OCI-LY3 (cell line): Measurements from ENCODE around the gene TOR1A.

ENCODE experiments used
- H2AFZ ChIP-seq: fragments of 200-600, 300-600 bp; shearing (Covaris generic); 2 replicates; pipeline ENCODE4 v1.6.0; 2014; ENCODE audit warnings: antibody characterized with exemption, low read depth, low read length
- H3K27ac ChIP-seq: fragments of 200-600, 300-600 bp; sonication (generic); 2 replicates; pipeline ENCODE4 v1.5.1; 2014; ENCODE audit warnings: mild to moderate bottlenecking, low read length, moderate library complexity, mixed read lengths
- H3K27me3 ChIP-seq: fragments of 200-600, 300-600 bp; sonication (generic); 2 replicates; pipeline ENCODE4 v1.6.1; 2014; ENCODE audit warnings: low read depth, low read length, mixed read lengths
- H3K36me3 ChIP-seq: fragments of 200-600, 300-600 bp; sonication (generic); replicated peaks from 2 replicates; pipeline ENCODE3; 2014; ENCODE audit warnings: low read depth, low read length, mixed read lengths
- H3K4me1 ChIP-seq: fragments of 300-600, 200-600 bp; sonication (generic); 2 replicates; pipeline ENCODE4 v1.6.1; 2014; ENCODE audit warnings: low read length, mixed read lengths
- H3K4me2 ChIP-seq: fragments of 200-600, 300-600 bp; sonication (generic); 2 replicates; pipeline ENCODE4 v1.6.1; 2014; ENCODE audit warnings: low read length, mixed read lengths
- H3K4me3 ChIP-seq: fragments of 300-600, 200-600 bp; sonication (generic); 2 replicates; pipeline ENCODE4 v1.5.1; 2014; ENCODE audit warnings: antibody characterized with exemption, mild to moderate bottlenecking, low read length, moderate library complexity
- H3K79me2 ChIP-seq: fragments of 300-600, 200-600 bp; shearing (Covaris generic); 2 replicates; pipeline ENCODE4 v1.6.1; 2014; ENCODE audit warnings: mild to moderate bottlenecking, low read length, mixed read lengths
- H3K9ac ChIP-seq: fragments of 300-600, 200-600 bp; shearing (Covaris generic); 2 replicates; pipeline ENCODE4 v1.6.0; 2014; ENCODE audit warnings: mild to moderate bottlenecking, low read length, moderate library complexity
- H3K9me3 ChIP-seq: fragments of 200-600, 300-600 bp; shearing (Covaris generic); 2 replicates; pipeline ENCODE4 v1.6.1; 2014; ENCODE audit warnings: low read length, mixed read lengths; ENCODE audit not compliant: insufficient read depth
- H4K20me1 ChIP-seq: fragments of 200-600, 300-600 bp; sonication (generic); 2 replicates; pipeline ENCODE4 v1.6.1; 2016; ENCODE audit warnings: low read length, mixed read lengths; ENCODE audit not compliant: insufficient read depth
- CTCF ChIP-seq: fragments of 200-600, 300-600 bp; sonication (generic); IDR thresholded peaks from 2 replicates; pipeline ENCODE4 v1.5.1; 2014; ENCODE audit warnings: antibody characterized with exemption, low read length, low read depth
- EZH2phosphoT487 ChIP-seq: fragments of 200-600 bp; shearing (Covaris generic); IDR thresholded peaks from 2 replicates; pipeline ENCODE4 v1.6.1; 2018; ENCODE audit warnings: antibody characterized with exemption, mixed run types, low read depth

Gene TOR1A

DNA sequence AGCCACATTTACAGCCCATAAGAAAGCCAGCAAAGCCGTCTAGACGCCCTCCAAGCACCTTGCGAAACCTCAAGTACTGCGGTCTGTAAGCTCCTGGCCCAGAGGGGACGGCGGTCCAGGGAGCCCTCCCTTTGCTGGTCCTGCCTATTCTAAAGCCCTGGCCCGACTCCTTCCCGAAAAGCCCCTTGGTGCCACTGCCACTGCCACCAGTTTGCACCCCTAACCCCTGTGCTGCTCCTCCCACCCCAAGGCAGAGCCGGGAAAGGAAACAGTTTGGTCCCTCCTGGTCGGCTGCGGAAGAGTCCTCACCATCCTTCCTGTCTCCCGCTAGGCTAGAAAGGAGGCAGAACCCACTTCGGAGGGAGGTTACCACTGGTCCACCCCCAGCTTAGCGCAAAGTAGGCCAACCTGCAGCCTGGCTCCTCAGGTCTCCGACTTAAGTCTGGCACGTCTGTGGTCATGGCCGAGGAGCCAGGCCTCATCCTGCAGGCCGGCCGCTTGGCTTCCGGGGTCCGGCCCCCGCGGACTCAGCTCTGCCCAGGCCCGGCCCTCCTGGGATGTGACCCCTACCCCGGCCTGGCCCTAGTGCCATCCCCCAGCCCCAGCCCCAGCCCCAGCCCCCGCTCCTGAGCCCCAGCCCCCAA, 916 bp downstream of the TOR1A start:
- Histone ChIP-seq H3K79me2 (peaks cover 26% of the 10 kb centered on the region), H3K9ac (peak overlapping the region; percentile 89), H3K4me3 (peak overlapping the region; percentile 93), H3K27ac (0 out of 2 replicates have a peak overlapping the region, but pooled peaks have one; percentile 24), H2AFZ (no peak overlapping the region), H3K4me2 (peak overlapping the region; percentile 99), H3K4me1 (no peaks in the 10 kb centered on the region; the same call in 1 of the 2 replicates), H3K27me3 (no peaks in the 10 kb centered on the region), H3K36me3 (peaks cover 24% of the 10 kb centered on the region), H4K20me1 (no peaks in the 10 kb centered on the region), H3K9me3 (no peaks in the 10 kb centered on the region)
- TF ChIP-seq EZH2phosphoT487 = no peak
- no peak for TF ChIP-seq CTCF

DNA sequence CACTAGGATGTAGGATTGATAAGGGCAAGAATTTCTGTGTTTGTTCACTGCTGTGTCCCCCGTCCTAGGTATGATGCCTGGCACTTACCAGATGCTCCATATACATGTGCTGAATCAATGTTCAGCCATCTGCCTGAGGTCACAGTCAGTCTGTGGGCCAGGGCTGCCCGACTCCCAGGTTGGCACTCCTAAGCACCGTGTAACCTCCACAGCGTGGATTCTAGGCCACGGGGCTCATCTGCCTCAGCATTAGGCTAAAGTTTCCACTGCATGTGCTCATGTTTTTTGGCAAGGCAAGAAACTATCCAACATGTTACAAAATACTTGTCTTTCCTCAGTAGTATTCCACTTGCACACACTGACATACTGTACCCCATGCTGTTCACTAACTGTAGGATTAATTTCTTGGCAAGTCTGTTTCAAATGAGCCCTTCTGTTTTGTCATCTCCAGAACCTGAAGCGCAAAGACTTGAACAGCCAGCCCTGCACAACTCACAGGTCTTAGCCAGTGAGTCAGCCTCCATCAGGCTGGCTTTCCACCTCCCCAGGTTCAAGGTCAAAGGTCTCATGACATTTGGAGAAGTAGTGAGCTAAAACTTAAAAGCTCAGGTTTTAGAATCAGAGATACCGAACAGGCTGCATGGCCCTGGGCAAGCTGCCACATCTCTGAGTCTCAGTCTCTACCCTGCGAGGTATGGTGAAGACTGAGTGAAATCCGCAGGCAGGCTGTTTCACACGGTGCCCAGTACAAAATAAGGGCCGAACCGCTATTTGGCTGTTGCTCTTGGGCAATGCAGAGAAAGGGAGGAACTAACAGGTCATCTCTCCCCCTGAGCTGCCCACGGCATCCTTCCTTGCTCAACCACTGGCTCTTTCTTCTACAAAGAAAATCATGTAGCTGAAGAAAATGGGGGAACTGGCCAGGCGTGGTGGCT, 7.2 kb downstream of the TOR1A start:
- no peaks in the 10 kb centered on the region for H4K20me1 ChIP-seq
- H3K27me3 ChIP-seq = no peaks in the 10 kb centered on the region
- TF ChIP-seq EZH2phosphoT487 (no peak), CTCF (no peak)
- no peak overlapping the region for H3K4me3 ChIP-seq
- H3K4me2 ChIP-seq = no peak overlapping the region
- peaks cover 60% of the 10 kb centered on the region for H3K36me3 ChIP-seq
- H3K79me2 ChIP-seq = peaks cover 5% of the 10 kb centered on the region; the same call in 1 of the 2 replicates
- no peaks in the 10 kb centered on the region for H3K9me3 ChIP-seq
- H3K27ac ChIP-seq = no peak overlapping the region
- H3K9ac ChIP-seq = no peak overlapping the region
- no peak overlapping the region for H2AFZ ChIP-seq
- H3K4me1 ChIP-seq = no peaks in the 10 kb centered on the region

GRCh38 chr9:129815278-129815677, 8.7 kb downstream of the TOR1A start:
- Histone ChIP-seq H3K27ac (no peak overlapping the region), H3K79me2 (no peaks in the 10 kb centered on the region; the same call in 1 of the 2 replicates), H3K4me3 (no peak overlapping the region), H3K27me3 (no peaks in the 10 kb centered on the region), H3K9ac (no peak overlapping the region), H2AFZ (no peak overlapping the region), H4K20me1 (no peaks in the 10 kb centered on the region), H3K36me3 (peaks cover 59% of the 10 kb centered on the region), H3K4me2 (no peak overlapping the region), H3K4me1 (no peaks in the 10 kb centered on the region), H3K9me3 (no peaks in the 10 kb centered on the region)
- TF ChIP-seq CTCF = no peak
- no peak for TF ChIP-seq EZH2phosphoT487
